HG02870 (cell line): ENCODE data around the gene RGL3.
"Not testable (repeated sequence)": the region's sequence is repeated elsewhere in the genome, so short reads cannot be mapped to it uniquely, and the experiment has no call there.

Experiments
- ATAC-seq: cut with Tn5 transposase; IDR thresholded peaks from one replicate; pipeline ENCODE4 v1.9.1; 2021; ENCODE audit warnings: mild to moderate bottlenecking, moderate library complexity; ENCODE audit not compliant: unreplicated experiment

The RGL3 gene

DNA sequence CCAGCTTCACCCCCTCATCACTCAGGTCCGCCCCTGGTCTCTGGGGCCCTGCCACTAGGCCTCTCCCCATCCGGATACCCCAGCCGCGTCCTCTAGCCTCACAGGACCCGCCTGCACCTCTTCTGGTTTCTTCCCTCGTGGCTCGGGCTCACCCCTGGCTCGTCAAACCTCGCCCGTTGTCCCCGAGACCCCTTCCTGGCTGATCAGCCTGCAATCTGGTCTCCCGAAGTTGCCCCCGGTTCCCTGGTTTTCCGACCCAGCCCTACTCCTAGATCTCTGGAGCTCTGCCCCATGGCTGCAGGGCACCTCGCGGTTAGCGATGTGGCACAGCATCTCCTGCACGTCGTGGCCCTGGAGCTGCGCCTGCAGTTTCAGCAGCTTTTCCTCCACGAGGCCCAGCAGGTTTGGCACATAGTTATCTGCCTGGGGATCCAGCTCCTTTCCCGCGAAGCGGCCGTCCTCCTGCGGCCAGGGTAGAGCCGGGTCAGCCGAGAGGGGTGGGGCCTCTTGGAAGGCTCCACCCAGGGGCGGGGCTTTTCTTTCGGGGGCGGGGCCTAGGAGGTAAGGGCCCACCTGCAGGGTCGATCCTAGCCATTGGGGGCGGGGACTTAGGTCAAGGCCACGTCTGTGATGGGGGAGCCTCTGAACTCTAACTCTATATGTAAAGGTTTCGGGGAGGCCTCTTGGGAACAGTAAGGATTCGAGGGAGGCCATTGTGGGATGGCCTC lies 2.4 kb upstream of the RGL3 start:
- no peak for ATAC-seq

GRCh38 chr19:11420429-11421370 lies 1.6 kb upstream of the RGL3 start:
- no peak for ATAC-seq

GRCh38 chr19:11418094-11418548 lies 993 bp downstream of the RGL3 start:
- no peak for ATAC-seq

GRCh38 chr19:11416346-11417052 lies 2.6 kb downstream of the RGL3 start:
- ATAC-seq: no peak

DNA sequence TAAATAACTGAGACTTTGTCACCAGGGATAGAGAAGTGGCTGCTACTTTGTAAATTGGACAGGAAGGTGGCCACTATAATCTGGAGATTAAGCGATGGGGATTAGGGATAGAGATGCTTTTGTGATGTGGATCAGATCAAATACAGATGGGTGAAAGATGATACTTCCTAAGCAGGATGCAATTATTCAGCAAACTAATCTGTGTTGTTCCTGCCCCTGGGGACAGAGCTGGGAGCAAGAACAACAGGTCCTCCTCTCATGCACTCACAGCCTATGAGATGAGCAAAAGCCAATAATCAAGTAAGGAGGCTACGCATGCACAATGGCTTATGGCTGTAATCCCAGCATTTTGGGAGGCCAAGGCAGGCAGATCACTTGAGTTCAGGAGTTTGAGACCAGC lies 4.6 kb downstream of the RGL3 start:
- no peak for ATAC-seq

- ATAC-seq: no peak
Measured at GRCh38 chr19:11410682-11411081, 8.4 kb downstream of the RGL3 start.

- ATAC-seq: no peak
Measured at GRCh38 chr19:11408591-11408990, 10.5 kb downstream of the RGL3 start.

- not testable (repeated sequence) for ATAC-seq
Measured at GRCh38 chr19:11406703-11407236, 12.3 kb downstream of the RGL3 start.

DNA sequence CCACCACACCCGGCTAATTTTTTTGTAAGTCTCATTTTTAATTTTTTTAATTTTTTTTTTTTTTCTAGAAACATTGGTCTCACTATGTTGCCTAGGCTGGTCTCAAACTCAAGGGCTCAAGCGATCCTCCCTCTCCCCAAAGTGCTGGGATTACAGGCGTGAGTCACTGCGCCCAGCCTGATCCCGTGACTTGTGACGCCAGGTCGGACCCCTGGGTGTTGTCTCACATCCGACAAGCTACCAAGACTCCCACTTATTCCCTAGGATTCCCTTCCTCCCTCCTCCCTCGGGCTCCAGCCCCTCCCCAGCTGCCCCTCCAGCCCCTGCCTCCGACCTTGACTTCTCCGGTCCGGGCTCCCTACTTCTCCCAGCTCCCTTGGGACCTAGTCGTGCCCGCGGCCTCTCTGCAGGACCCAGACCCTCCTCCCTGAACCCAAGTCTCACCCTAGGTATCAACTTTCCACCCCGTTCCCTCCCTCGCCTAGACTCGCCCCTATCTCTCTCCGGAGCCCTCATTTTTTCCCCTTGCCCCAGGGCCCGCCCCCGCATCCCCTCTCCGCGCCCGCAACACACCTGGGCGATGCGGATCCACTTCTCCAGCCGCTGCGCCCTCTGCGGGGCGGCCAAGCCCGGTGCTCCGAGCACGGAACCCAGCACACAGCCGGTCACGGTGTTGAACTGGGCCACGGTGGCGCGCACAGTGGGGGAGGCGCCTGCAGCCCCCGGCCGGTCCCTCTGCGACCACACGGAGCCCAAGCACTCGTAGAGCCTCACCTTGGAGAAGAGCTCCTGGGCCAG lies 13.1 kb downstream of the RGL3 start:
- no peak for ATAC-seq

DNA sequence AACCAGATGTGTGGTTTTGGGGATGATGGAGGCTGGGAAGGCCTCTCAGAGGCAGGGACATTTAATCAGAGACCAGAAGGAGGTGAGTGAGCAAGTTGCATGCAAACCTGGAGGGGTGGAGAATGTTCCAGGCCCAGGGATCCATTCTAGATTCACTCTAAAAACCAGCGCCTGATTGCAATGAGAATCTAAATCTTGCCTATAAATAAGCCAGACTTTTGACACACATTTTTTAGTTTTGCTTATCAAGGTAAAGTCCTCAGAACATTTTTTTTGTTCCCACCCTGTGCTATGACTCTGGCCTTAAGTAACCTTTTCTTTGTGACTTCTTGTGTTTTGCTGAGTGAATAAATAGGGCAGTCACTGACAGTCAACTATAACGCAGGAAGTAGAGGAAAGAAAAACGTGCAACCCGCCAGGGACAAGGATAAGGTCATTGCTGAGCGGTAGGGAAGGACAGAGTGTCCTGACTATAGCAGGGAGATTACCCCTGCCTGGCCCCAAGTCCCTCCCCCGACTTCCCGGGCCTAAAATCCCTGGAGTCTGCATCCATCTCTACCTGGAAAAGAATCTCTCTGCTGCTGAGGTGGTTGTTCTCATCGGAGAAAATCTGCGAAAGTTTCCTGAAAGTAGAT lies 14.4 kb downstream of the RGL3 start:
- no peak for ATAC-seq

DNA sequence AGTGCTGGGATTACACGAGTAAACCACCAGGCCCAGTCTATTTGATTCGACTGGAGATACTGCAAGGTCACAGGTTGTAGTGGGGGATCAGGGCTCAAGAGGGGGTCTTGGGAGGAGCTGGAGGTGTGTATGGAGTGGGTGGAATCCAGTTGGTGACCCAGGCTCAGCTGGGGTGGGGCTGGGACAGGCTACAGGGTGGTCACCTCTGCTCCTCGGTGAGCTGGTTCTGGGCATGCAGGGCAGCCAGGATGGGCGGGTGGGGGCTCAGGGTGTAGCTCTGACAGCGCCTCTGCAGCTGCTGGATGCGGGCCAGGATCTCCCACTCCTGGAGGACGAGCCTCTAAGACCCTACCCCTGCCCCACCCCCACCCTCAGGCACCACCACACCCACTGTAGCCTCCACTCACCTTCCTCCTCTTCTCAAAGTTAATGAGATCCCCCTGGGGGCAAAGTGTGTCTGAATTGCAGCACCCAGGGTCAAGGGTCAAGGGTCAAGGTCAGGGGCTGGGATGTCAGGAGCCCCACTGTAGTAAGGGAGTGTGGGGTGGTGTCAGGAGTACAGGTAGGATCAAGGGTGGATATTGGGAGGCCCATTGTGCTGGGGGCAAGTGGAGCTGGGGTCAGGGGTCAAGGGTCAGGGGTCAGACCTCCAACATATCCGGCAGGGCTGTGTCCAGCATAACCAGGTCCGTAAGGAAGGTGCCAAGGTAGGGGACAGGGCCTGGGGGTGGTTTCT lies 17.1 kb downstream of the RGL3 start:
- no peak for ATAC-seq

DNA sequence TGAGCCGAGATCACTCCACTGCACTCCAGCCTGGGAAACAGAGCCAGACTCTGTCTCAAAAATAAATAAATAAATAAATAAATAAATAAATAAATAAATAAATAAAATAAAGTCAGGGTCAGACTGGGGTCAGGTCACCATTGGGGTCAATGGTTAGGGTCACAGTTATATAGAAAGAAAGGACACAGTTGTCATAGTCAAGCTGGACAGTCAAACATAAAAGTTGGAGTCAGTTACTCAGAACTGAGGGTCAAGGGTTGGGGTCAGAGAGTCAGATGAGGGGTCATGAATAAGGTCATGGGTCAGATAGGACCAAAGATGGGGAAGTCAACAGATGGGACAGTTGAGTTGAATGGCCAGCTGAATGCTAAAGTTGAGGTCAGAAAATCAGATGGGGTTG lies 18.3 kb downstream of the RGL3 start:
- no peak for ATAC-seq

DNA sequence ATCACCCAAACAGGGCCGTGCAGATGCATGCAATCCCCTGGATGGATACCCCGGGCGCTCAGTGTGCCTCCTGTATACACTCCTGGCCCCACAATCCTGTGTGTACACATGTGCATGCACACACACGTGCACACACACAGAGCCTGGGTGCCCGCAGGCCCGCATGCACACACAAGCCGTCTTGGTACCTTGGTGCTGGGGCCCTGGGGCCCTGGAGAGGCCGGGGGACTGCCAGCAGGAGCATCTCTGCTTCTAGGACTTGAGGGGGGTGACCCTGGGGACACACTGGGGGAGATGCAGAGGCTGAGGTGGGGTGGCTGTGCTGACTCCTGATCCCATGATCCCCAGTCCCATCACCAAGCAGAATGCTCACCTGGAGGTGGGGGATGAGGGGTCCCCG lies 19.4 kb downstream of the RGL3 start:
- no peak for ATAC-seq

- no peak for ATAC-seq
Measured at GRCh38 chr19:11397089-11397610, 22.0 kb downstream of the RGL3 start.

DNA sequence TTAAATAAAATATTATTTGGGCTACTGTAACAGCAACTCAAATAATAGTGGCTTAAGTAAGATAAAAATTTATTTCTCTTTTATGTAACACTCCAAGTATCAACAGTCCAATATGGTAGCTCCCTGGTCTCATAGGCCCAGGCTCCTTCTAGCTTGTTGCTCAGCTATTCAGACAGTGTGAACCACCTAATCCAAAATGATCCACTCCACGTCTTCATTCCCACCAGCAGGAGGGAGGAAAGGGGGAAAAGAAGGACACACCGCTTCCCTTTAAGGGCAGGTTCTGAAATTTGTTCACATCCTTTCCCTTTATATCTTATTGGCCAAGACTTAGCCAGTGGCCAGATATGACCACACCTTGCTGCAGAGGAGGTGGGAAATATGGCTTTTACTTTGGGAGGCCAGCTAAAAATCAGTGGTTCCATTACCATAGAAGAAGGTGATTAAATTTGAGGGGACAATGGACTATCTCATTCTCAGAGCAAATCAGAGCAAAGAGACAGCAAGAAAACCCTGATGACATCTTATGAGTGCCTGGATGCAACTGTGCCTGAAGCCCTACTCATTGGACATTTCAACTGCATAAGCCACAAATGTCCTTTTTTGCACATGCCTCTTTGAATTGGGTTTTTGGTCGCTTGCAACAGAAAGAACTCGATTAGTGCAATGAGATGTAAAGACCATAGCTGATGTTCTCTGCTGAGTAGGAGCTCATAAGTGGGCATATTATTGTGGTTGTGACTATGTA lies 28.0 kb downstream of the RGL3 start:
- no peak for ATAC-seq

DNA sequence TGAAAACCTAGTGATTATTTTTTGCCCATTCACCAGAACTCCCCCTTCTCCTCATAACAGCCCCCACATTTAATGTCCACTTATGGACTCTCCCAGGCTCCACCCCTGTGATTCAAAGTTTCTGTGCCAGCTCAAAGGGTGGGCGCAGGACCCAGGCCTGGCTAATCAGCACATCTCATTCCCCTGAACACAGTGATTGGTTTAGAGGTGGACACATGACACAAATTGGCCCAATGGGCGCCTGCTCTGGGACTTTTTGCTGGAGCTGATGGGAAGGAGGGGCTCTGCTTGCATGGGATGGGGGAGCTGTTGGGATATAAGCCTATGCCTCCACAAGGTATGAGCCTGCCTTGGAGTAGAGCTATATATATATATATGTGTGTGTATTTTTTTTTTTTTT lies 28.8 kb downstream of the RGL3 start:
- ATAC-seq: no peak

DNA sequence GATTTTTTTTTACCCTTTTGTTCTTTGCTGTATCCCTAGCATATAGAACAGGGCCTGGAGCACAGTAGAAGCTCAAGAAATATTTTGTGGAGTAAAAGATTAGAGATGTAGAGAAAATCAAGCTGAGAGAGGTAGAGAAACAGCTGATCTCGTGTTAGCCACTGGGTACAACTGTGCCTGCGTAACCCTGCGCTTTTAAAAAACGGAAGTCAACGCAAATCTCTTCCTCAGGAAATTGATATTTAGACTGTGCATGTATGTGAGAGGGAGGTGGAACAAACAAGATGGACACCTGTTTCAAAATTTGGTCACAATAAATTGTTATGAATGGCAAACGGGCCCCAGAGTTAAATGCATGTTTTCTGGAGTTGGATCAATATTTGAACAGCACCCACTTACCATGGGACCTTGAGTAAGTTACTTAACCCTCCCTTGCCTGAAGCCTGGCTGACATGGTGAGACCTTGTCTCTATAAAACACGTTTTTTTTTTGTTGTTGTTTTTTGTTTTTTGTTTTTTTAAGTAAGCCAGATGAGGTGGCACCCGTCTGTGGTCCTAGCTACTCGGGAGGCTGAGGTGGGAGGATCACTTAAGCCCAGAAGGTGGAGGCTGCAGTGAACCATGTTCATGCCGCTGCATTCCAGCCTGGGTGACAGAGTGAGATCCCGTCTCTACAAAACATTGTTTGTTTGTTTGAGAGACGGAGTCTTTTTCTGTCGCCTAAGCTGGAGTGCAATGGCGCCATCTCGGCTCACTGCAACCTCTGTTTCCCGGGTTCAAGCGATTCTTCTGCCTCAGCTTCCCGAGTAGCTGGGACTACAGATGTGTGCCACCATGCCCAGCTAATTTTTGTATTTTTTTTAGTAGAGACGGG lies 31.7 kb downstream of the RGL3 start:
- ATAC-seq: no peak
